ENCODE results near the gene TDRD6. TPM values are rescaled to one million over a fixed set of nuclear protein-coding genes. Genes with fewer than 3 reads are reported as not detected.

The TDRD6 gene
- total RNA-seq, 1 donor from 2014 or later: 0.02 TPM

DNA sequence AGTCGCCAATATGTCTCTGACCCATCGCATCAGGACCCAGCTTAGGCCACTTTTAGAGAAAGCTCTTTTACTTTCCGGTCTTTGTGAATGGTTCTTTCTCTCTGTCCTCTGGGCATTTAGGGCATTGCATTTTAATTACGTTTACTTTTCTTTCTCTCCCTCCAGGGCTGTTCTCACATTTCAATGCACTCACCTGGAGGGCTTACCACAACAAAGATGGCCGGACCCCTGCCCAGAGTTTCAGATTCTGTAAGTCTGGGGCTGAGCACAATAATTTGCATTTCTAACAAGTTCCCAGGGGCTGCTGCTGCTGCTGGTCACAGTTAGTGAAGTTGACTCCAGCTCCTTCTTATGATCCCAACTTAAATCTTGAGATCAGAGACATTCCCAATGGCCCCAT, 62.0 kb downstream of the TDRD6 start:
- Histone ChIP-seq H2AFZ (ENCODE audit: low read depth, low read length) (no peak overlapping the region), H3K27ac (ENCODE audit: low read depth, low read length) (no peak overlapping the region)

GRCh38 chr6:46751658-46752057, 64.0 kb downstream of the TDRD6 start:
- Histone ChIP-seq H3K27ac (ENCODE audit: low read depth, low read length) (no peak overlapping the region), H3K4me3 (ENCODE audit: insufficient read depth, low read depth, low read length) (no peak overlapping the region), H3K79me2 (ENCODE audit: insufficient read depth, low read length) (no peaks in the 10 kb centered on the region), H3K9me3 (ENCODE audit: insufficient read depth, low read depth, low read length) (no peaks in the 10 kb centered on the region), H3K4me2 (ENCODE audit: low read length) (no peak overlapping the region), H3K27me3 (ENCODE audit: insufficient read depth, low read length) (no peaks in the 10 kb centered on the region), H2AFZ (ENCODE audit: low read depth, low read length) (no peak overlapping the region), H3K9ac (ENCODE audit: low read length) (no peak overlapping the region), H4K20me1 (ENCODE audit: insufficient read depth, low read length) (no peaks in the 10 kb centered on the region), H3K4me1 (ENCODE audit: insufficient read depth, low read length) (no peaks in the 10 kb centered on the region), H3K36me3 (ENCODE audit: insufficient read depth, low read length) (no peaks in the 10 kb centered on the region)
- no peak for FAIRE-seq
- Mint-ChIP-seq H3K27ac (ENCODE audit: unreplicated experiment) (no peak overlapping the region), H3K9me3 (ENCODE audit: unreplicated experiment) (no peaks in the 10 kb centered on the region), H3K27me3 (ENCODE audit: low read depth, unreplicated experiment) (no peaks in the 10 kb centered on the region), H3K4me1 (ENCODE audit: low read depth, unreplicated experiment) (no peaks in the 10 kb centered on the region), H3K4me3 (ENCODE audit: unreplicated experiment) (no peak overlapping the region), H3K36me3 (ENCODE audit: low read depth, unreplicated experiment) (no peaks in the 10 kb centered on the region)
- TF ChIP-seq EZH2 (IDR thresholded peaks at IDR 0.05; ENCODE audit: insufficient read depth, low read length) (no peak), CTCF (IDR thresholded peaks at IDR 0.05; ENCODE audit: insufficient read depth, low read depth, low read length) (no peak)
- no peak for DNase-seq (ENCODE audit: low read depth)

More for the DNA sequence above, 62.0 kb downstream of the TDRD6 start:
- H3K4me1 Mint-ChIP-seq (ENCODE audit: low read depth, unreplicated experiment): no peaks in the 10 kb centered on the region
- no peak overlapping the region for H3K4me2 ChIP-seq (ENCODE audit: low read length)
- no peaks in the 10 kb centered on the region for H3K79me2 ChIP-seq (ENCODE audit: insufficient read depth, low read length)
- peaks cover 3% of the 10 kb centered on the region for H3K9me3 ChIP-seq (ENCODE audit: insufficient read depth, low read depth, low read length)
- no peak for FAIRE-seq
- H3K4me1 ChIP-seq (ENCODE audit: insufficient read depth, low read length): no peaks in the 10 kb centered on the region
- no peaks in the 10 kb centered on the region for H3K36me3 ChIP-seq (ENCODE audit: insufficient read depth, low read length)
- H3K27ac Mint-ChIP-seq (ENCODE audit: unreplicated experiment): no peak overlapping the region
- no peaks in the 10 kb centered on the region for H3K36me3 Mint-ChIP-seq (ENCODE audit: low read depth, unreplicated experiment)
- peaks cover 10% of the 10 kb centered on the region for H3K27me3 Mint-ChIP-seq (ENCODE audit: low read depth, unreplicated experiment)
- no peaks in the 10 kb centered on the region for H4K20me1 ChIP-seq (ENCODE audit: insufficient read depth, low read length)
- no peak overlapping the region for H3K4me3 Mint-ChIP-seq (ENCODE audit: unreplicated experiment)
- no peak for DNase-seq (ENCODE audit: low read depth)
- H3K27me3 ChIP-seq (ENCODE audit: insufficient read depth, low read length): peaks cover 2% of the 10 kb centered on the region
- H3K9me3 Mint-ChIP-seq (ENCODE audit: unreplicated experiment): peaks cover 5% of the 10 kb centered on the region
- no peak overlapping the region for H3K4me3 ChIP-seq (ENCODE audit: insufficient read depth, low read depth, low read length)
- TF ChIP-seq EZH2 (IDR thresholded peaks at IDR 0.05; ENCODE audit: insufficient read depth, low read length): no peak
- TF ChIP-seq CTCF (IDR thresholded peaks at IDR 0.05; ENCODE audit: insufficient read depth, low read depth, low read length): no peak
- no peak overlapping the region for H3K9ac ChIP-seq (ENCODE audit: low read length)

Other genes with a start within 250 kb of the TDRD6 start
- gene RCAN2, start 196.4 kb upstream of the TDRD6 start, total RNA-seq: 9.9 and 10.6 TPM in 2 replicates
- gene CYP39A1, start 35.1 kb upstream of the TDRD6 start, total RNA-seq: 0.72 and 0.84 TPM in 2 replicates
- 4.3 and 4.4 TPM in 2 replicates for gene SLC25A27, start 34.9 kb upstream of the TDRD6 start, total RNA-seq
- gene PLA2G7, start 47.5 kb downstream of the TDRD6 start, total RNA-seq: 0.43 and 0.48 TPM in 2 replicates
- not detected in 2 replicates for gene ANKRD66, start 59.0 kb downstream of the TDRD6 start, total RNA-seq
- gene MEP1A, start 105.5 kb downstream of the TDRD6 start, total RNA-seq: not detected in 2 replicates
- 0.54 and 1.1 TPM in 2 replicates for gene ADGRF5, start 234.1 kb downstream of the TDRD6 start, total RNA-seq